Measurements from ENCODE around the gene PPP2R5C.

PPP2R5C gene

GRCh38 chr14:101845896-101846295 is 84.4 kb downstream of the PPP2R5C start:
- no peak for TF ChIP-seq CTCF (conservative IDR thresholded peaks at IDR 0.05; ENCODE audit: low read length)
- no peak overlapping the region for H3K4me3 ChIP-seq (ENCODE audit: low read length)
- no peak for DNase-seq (ENCODE audit: low read depth)

GRCh38 chr14:101849125-101849524 is 87.6 kb downstream of the PPP2R5C start:
- H3K4me3 ChIP-seq (ENCODE audit: low read length), result no peak overlapping the region
- DNase-seq (ENCODE audit: low read depth), result no peak
- TF ChIP-seq CTCF (conservative IDR thresholded peaks at IDR 0.05; ENCODE audit: low read length), result no peak

GRCh38 chr14:101849640-101850039 is 88.1 kb downstream of the PPP2R5C start:
- no peak overlapping the region for H3K4me3 ChIP-seq (ENCODE audit: low read length)
- no peak for TF ChIP-seq CTCF (conservative IDR thresholded peaks at IDR 0.05; ENCODE audit: low read length)
- no peak for DNase-seq (ENCODE audit: low read depth)

GRCh38 chr14:101851183-101851582 is 89.7 kb downstream of the PPP2R5C start:
- no peak for TF ChIP-seq CTCF (conservative IDR thresholded peaks at IDR 0.05; ENCODE audit: low read length)
- no peak overlapping the region for H3K4me3 ChIP-seq (ENCODE audit: low read length)
- DNase-seq (ENCODE audit: low read depth), result no peak

- H3K4me3 ChIP-seq (ENCODE audit: low read length), result no peak overlapping the region
- DNase-seq (ENCODE audit: low read depth), result no peak
- TF ChIP-seq CTCF (conservative IDR thresholded peaks at IDR 0.05; ENCODE audit: low read length), result no peak
These were observed 90.4 kb downstream of the PPP2R5C start for GRCh38 chr14:101851736-101852405.

GRCh38 chr14:101852785-101853184 is 91.3 kb downstream of the PPP2R5C start:
- no peak for DNase-seq (ENCODE audit: low read depth)
- no peak for TF ChIP-seq CTCF (conservative IDR thresholded peaks at IDR 0.05; ENCODE audit: low read length)
- no peak overlapping the region for H3K4me3 ChIP-seq (ENCODE audit: low read length)

- no peak overlapping the region for H3K4me3 ChIP-seq (ENCODE audit: low read length)
- no peak for TF ChIP-seq CTCF (conservative IDR thresholded peaks at IDR 0.05; ENCODE audit: low read length)
- no peak for DNase-seq (ENCODE audit: low read depth)
These were observed 92.0 kb downstream of the PPP2R5C start for GRCh38 chr14:101853455-101854018.
